ENCODE results near the gene THOC5. TPM values are rescaled to one million over a fixed set of nuclear protein-coding genes. Genes with fewer than 3 reads are reported as not detected.
"Not testable (repeated sequence)": the region's sequence is repeated elsewhere in the genome, so short reads cannot be mapped to it uniquely, and the experiment has no call there.

THOC5 gene
- 53.1 and 54.0 TPM in 2 replicates for total RNA-seq (ENCODE audit: low replicate concordance)

GRCh38 chr22:29553351-29554224 is at the start of gene THOC5:
Gene THOC5 (minus strand): TSS chr22:29553757. CDS start chr22:29549147, 4,610 bp downstream.
- TF ChIP-seq CTCF (IDR thresholded peaks at IDR 0.05; ENCODE audit: insufficient read depth, low read length) = peak; percentile 80
- peak; percentile 95 for DNase-seq (ENCODE audit: low read depth)
- H3K4me3 ChIP-seq (ENCODE audit: low read depth, low read length) = peak within 1 kb of the TSS; percentile 91

GRCh38 chr22:29598684-29599020 is 45.1 kb upstream of the THOC5 start:
- no peak overlapping the region for H3K4me3 ChIP-seq (ENCODE audit: low read depth, low read length)
- TF ChIP-seq CTCF (IDR thresholded peaks at IDR 0.05; ENCODE audit: insufficient read depth, low read length) = no peak
- DNase-seq (ENCODE audit: low read depth) = no peak

GRCh38 chr22:29597871-29598683 is 44.5 kb upstream of the THOC5 start:
- H3K4me3 ChIP-seq (ENCODE audit: low read depth, low read length) = not testable (repeated sequence)

GRCh38 chr22:29596408-29596807 is 42.9 kb upstream of the THOC5 start:
- no peak for DNase-seq (ENCODE audit: low read depth)
- no peak for TF ChIP-seq CTCF (IDR thresholded peaks at IDR 0.05; ENCODE audit: insufficient read depth, low read length)
- H3K4me3 ChIP-seq (ENCODE audit: low read depth, low read length) = no peak overlapping the region

More at GRCh38 chr22:29597871-29598683, 44.5 kb upstream of the THOC5 start:
- DNase-seq (ENCODE audit: low read depth) = not testable (repeated sequence)

- H3K4me3 ChIP-seq (ENCODE audit: low read depth, low read length); DNase-seq (ENCODE audit: low read depth): not testable (repeated sequence)
These were observed 40.9 kb upstream of the THOC5 start for GRCh38 chr22:29594447-29594846.

- DNase-seq (ENCODE audit: low read depth) = no peak
- H3K4me3 ChIP-seq (ENCODE audit: low read depth, low read length) = no peak overlapping the region
- no peak for TF ChIP-seq CTCF (IDR thresholded peaks at IDR 0.05; ENCODE audit: insufficient read depth, low read length)
These were observed 40.4 kb upstream of the THOC5 start for GRCh38 chr22:29593923-29594322.

GRCh38 chr22:29587938-29588699 is 34.6 kb upstream of the THOC5 start:
- peak; percentile 1 for TF ChIP-seq CTCF (IDR thresholded peaks at IDR 0.05; ENCODE audit: insufficient read depth, low read length)
- DNase-seq (ENCODE audit: low read depth) = peak; percentile 91
- H3K4me3 ChIP-seq (ENCODE audit: low read depth, low read length) = no peak overlapping the region

GRCh38 chr22:29586193-29586705 is 32.7 kb upstream of the THOC5 start:
- DNase-seq (ENCODE audit: low read depth); H3K4me3 ChIP-seq (ENCODE audit: low read depth, low read length): not testable (repeated sequence)
